ENCODE results near the gene SKOR2. TPM values are rescaled to one million over a fixed set of nuclear protein-coding genes. Genes with fewer than 3 reads are reported as not detected.

Gene SKOR2
- total RNA-seq, 1 experiment from 2014 or later, result not detected

- ATAC-seq (no peak), DNase-seq (ENCODE audit: low read depth, low spot score) (no peak)
- H3K27me3 ChIP-seq (ENCODE audit: control insufficient read depth, insufficient read depth, low read length), result no peaks in the 10 kb centered on the region
- in situ Hi-C loops (cut with HindIII; ENCODE audit: low pct_unique_long_range_greater_than_20kb, low sequenced_read_pairs), result no loop called here
- CTCF ChIA-PET, result no interaction called here
- POLR2A ChIA-PET, result no interaction called here
- BruUV-seq (replicated peaks), result no TSS peak
- TF ChIP-seq REST (IDR thresholded peaks at IDR 0.05; ENCODE audit: insufficient read depth in 1 of 2, low read depth in 2 of 2, low read length in 1 of 2), result peak; percentile 82 to 84
- no peak for TF ChIP-seq TCF7L2 (IDR thresholded peaks at IDR 0.05; ENCODE audit: low read depth, low read length)
- TF ChIP-seq POLR2AphosphoS5 (IDR thresholded peaks at IDR 0.05; ENCODE audit: low read depth, low read length), result no peak
- no peak for TF ChIP-seq SIN3A (IDR thresholded peaks at IDR 0.05; ENCODE audit: borderline replicate concordance, insufficient read depth, low read depth, low read length)
- TF ChIP-seq CTCF (IDR thresholded peaks at IDR 0.05), result no peak
- H3K9me3 ChIP-seq (ENCODE audit: control insufficient read depth, insufficient read depth, low read depth, low read length), result no peaks in the 10 kb centered on the region
- H3K36me3 ChIP-seq (ENCODE audit: control insufficient read depth, insufficient read depth, low read length), result no peaks in the 10 kb centered on the region
- H3K4me1 ChIP-seq (ENCODE audit: control insufficient read depth, insufficient read depth, low read length), result no peaks in the 10 kb centered on the region
- no peak overlapping the region for H3K4me3 ChIP-seq (ENCODE audit: low read depth in 2 of 2, low read length in 2 of 2)
- intact Hi-C loops (cut with micrococcal nuclease; ENCODE audit: unreplicated experiment), result no loop called here
- H3K27ac ChIP-seq (ENCODE audit: low read length), result no peak overlapping the region
Observed at GRCh38 chr18:47260120-47260923, 8.9 kb upstream of the SKOR2 start.

- no TSS peak for BruUV-seq (replicated peaks)
- H3K4me1 ChIP-seq (ENCODE audit: control insufficient read depth, insufficient read depth, low read length), result no peaks in the 10 kb centered on the region
- intact Hi-C loops (cut with micrococcal nuclease; ENCODE audit: unreplicated experiment), result no loop called here
- no peak overlapping the region for H3K27ac ChIP-seq (ENCODE audit: low read length)
- peaks cover 7% of the 10 kb centered on the region for H3K27me3 ChIP-seq (ENCODE audit: control insufficient read depth, insufficient read depth, low read length)
- POLR2A ChIA-PET, result no interaction called here
- no peak overlapping the region for H3K4me3 ChIP-seq (ENCODE audit: low read depth in 2 of 2, low read length in 2 of 2)
- TF ChIP-seq POLR2AphosphoS5 (IDR thresholded peaks at IDR 0.05; ENCODE audit: low read depth, low read length), result no peak
- TF ChIP-seq REST (IDR thresholded peaks at IDR 0.05; ENCODE audit: insufficient read depth in 1 of 2, low read depth in 2 of 2, low read length in 1 of 2), result peak; percentile 85 to 86
- ATAC-seq, result no peak
- in situ Hi-C loops (cut with HindIII; ENCODE audit: low pct_unique_long_range_greater_than_20kb, low sequenced_read_pairs), result no loop called here
- CTCF ChIA-PET, result no interaction called here
- H3K9me3 ChIP-seq (ENCODE audit: control insufficient read depth, insufficient read depth, low read depth, low read length), result no peaks in the 10 kb centered on the region
- DNase-seq (ENCODE audit: low read depth, low spot score), result no peak
- H3K36me3 ChIP-seq (ENCODE audit: control insufficient read depth, insufficient read depth, low read length), result no peaks in the 10 kb centered on the region
Observed at GRCh38 chr18:47254341-47254939, 3.0 kb upstream of the SKOR2 start.
